ENCODE results near the gene CSF3. TPM values are rescaled to one million over a fixed set of nuclear protein-coding genes. Genes with fewer than 3 reads are reported as not detected.
"Not testable (repeated sequence)": the region's sequence is repeated elsewhere in the genome, so short reads cannot be mapped to it uniquely, and the experiment has no call there.

CSF3 gene
- total RNA-seq, 1 experiment from 2014 or later = not detected

GRCh38 chr17:40000161-40000560 lies 15.1 kb upstream of the CSF3 start:
- Histone ChIP-seq H3K4me1 (ENCODE audit: control insufficient read depth, insufficient read depth, low read length) (no peaks in the 10 kb centered on the region), H3K27ac (ENCODE audit: low read length) (no peak overlapping the region), H3K4me3 (ENCODE audit: low read depth in 2 of 2, low read length in 2 of 2) (no peak overlapping the region), H3K27me3 (ENCODE audit: control insufficient read depth, insufficient read depth, low read length) (no peaks in the 10 kb centered on the region), H3K36me3 (ENCODE audit: control insufficient read depth, insufficient read depth, low read length) (no peaks in the 10 kb centered on the region), H3K9me3 (ENCODE audit: control insufficient read depth, insufficient read depth, low read depth, low read length) (no peaks in the 10 kb centered on the region)
- BruUV-seq (replicated peaks) = no TSS peak
- DNase-seq (ENCODE audit: low read depth, low spot score) (no peak), ATAC-seq (no peak)
- TF ChIP-seq REST (IDR thresholded peaks at IDR 0.05; ENCODE audit: insufficient read depth in 1 of 2, low read depth in 2 of 2, low read length in 1 of 2) (no peak), CTCF (IDR thresholded peaks at IDR 0.05) (no peak), TCF7L2 (IDR thresholded peaks at IDR 0.05; ENCODE audit: low read depth, low read length) (no peak), POLR2AphosphoS5 (IDR thresholded peaks at IDR 0.05; ENCODE audit: low read depth, low read length) (no peak), SIN3A (IDR thresholded peaks at IDR 0.05; ENCODE audit: borderline replicate concordance, insufficient read depth, low read depth, low read length) (no peak)
- ChIA-PET CTCF (interaction anchor here (0.6 kb wide), 1 partner anchor 108 kb away, joined by 4 read pairs; no protein-coding TSS in a partner anchor), POLR2A (no interaction called here)
- intact Hi-C loops (cut with micrococcal nuclease; ENCODE audit: unreplicated experiment) (no loop called here), in situ Hi-C loops (cut with HindIII; ENCODE audit: low pct_unique_long_range_greater_than_20kb, low sequenced_read_pairs) (no loop called here)

GRCh38 chr17:40001335-40001734 lies 13.9 kb upstream of the CSF3 start:
- H3K4me3 ChIP-seq (ENCODE audit: low read depth in 2 of 2, low read length in 2 of 2); H3K36me3 ChIP-seq (ENCODE audit: control insufficient read depth, insufficient read depth, low read length); H3K9me3 ChIP-seq (ENCODE audit: control insufficient read depth, insufficient read depth, low read depth, low read length); ATAC-seq; POLR2A ChIA-PET; H3K4me1 ChIP-seq (ENCODE audit: control insufficient read depth, insufficient read depth, low read length); BruUV-seq (replicated peaks); H3K27ac ChIP-seq (ENCODE audit: low read length); DNase-seq (ENCODE audit: low read depth, low spot score); in situ Hi-C loops (cut with HindIII; ENCODE audit: low pct_unique_long_range_greater_than_20kb, low sequenced_read_pairs); intact Hi-C loops (cut with micrococcal nuclease; ENCODE audit: unreplicated experiment); H3K27me3 ChIP-seq (ENCODE audit: control insufficient read depth, insufficient read depth, low read length): not testable (repeated sequence)
- CTCF ChIA-PET = interaction anchor here (0.9 kb wide), 1 partner anchor 12 kb away, joined by 4 read pairs; no protein-coding TSS in a partner anchor

GRCh38 chr17:40004072-40004471 lies 11.2 kb upstream of the CSF3 start:
- CTCF ChIA-PET = no interaction called here
- in situ Hi-C loops (cut with HindIII; ENCODE audit: low pct_unique_long_range_greater_than_20kb, low sequenced_read_pairs) (no loop called here), intact Hi-C loops (cut with micrococcal nuclease; ENCODE audit: unreplicated experiment) (no loop called here)
- H3K4me3 ChIP-seq (ENCODE audit: low read depth in 2 of 2, low read length in 2 of 2) = no peak overlapping the region
- ATAC-seq (no peak), DNase-seq (ENCODE audit: low read depth, low spot score) (no peak)
- no peak overlapping the region for H3K27ac ChIP-seq (ENCODE audit: low read length)
- no peaks in the 10 kb centered on the region for H3K4me1 ChIP-seq (ENCODE audit: control insufficient read depth, insufficient read depth, low read length)
- TF ChIP-seq SIN3A (IDR thresholded peaks at IDR 0.05; ENCODE audit: borderline replicate concordance, insufficient read depth, low read depth, low read length) = no peak
- no peak for TF ChIP-seq CTCF (IDR thresholded peaks at IDR 0.05)
- TF ChIP-seq REST (IDR thresholded peaks at IDR 0.05; ENCODE audit: insufficient read depth in 1 of 2, low read depth in 2 of 2, low read length in 1 of 2) = no peak
- TF ChIP-seq POLR2AphosphoS5 (IDR thresholded peaks at IDR 0.05; ENCODE audit: low read depth, low read length) = no peak
- no peak for TF ChIP-seq TCF7L2 (IDR thresholded peaks at IDR 0.05; ENCODE audit: low read depth, low read length)
- POLR2A ChIA-PET = no interaction called here
- H3K9me3 ChIP-seq (ENCODE audit: control insufficient read depth, insufficient read depth, low read depth, low read length) = no peaks in the 10 kb centered on the region
- no peaks in the 10 kb centered on the region for H3K27me3 ChIP-seq (ENCODE audit: control insufficient read depth, insufficient read depth, low read length)
- no peaks in the 10 kb centered on the region for H3K36me3 ChIP-seq (ENCODE audit: control insufficient read depth, insufficient read depth, low read length)
- BruUV-seq (replicated peaks) = no TSS peak
